ENCODE results near the gene RALGPS1.

Gene RALGPS1

DNA sequence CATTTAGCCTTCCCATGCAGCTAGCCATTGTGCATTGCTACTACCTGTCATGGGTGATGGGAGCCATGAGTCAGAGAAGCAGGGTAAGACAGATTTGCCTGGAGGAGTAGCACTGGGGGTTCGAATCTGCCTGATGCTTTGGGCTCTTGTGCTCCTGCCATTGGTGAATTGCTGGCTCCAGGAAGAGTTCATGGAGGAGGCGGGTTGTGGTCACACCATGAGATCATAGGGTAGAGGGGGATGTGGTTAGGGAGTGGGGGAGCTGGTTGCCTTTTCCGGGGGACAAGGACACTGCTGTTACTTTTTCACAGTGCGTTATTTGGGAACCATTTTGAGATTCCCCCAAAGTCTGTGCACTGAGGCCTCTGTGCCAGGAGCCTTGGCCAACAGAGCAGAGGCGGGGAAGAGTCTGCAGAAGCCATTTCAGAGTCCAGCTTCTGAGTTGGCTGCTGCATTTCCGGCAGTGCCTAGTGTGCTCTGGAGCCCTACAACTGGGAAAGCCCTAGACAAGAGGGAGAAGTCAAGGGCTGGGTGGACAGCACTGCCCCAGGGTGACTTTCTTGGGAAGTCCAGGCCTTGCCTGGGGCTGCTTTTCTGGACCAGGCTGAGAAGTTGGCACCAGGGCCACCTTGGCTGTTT, 201.6 kb downstream of the RALGPS1 start:
- H3K27me3 ChIP-seq (replicated peaks; ENCODE audit: insufficient read depth, low read length): no peaks in the 10 kb centered on the region
- no peaks in the 10 kb centered on the region for H3K36me3 ChIP-seq (replicated peaks; ENCODE audit: insufficient read depth, low read length)
- no peak overlapping the region for H3K4me3 ChIP-seq (ENCODE audit: low read length)
- H3K9me3 ChIP-seq (replicated peaks; ENCODE audit: insufficient read depth, low read length): no peaks in the 10 kb centered on the region
- no peaks in the 10 kb centered on the region for H3K9me2 ChIP-seq (replicated peaks; ENCODE audit: insufficient read depth, low read length)
- H3K9ac ChIP-seq (ENCODE audit: low read length): no peak overlapping the region
- TF ChIP-seq EZH2phosphoT487 (IDR thresholded peaks at IDR 0.05; ENCODE audit: low read length) (no peak), EZH2 (optimal IDR thresholded peaks at IDR 0.05; ENCODE audit: low read depth, low read length) (no peak)
- TF ChIP-seq, protein P1, sequence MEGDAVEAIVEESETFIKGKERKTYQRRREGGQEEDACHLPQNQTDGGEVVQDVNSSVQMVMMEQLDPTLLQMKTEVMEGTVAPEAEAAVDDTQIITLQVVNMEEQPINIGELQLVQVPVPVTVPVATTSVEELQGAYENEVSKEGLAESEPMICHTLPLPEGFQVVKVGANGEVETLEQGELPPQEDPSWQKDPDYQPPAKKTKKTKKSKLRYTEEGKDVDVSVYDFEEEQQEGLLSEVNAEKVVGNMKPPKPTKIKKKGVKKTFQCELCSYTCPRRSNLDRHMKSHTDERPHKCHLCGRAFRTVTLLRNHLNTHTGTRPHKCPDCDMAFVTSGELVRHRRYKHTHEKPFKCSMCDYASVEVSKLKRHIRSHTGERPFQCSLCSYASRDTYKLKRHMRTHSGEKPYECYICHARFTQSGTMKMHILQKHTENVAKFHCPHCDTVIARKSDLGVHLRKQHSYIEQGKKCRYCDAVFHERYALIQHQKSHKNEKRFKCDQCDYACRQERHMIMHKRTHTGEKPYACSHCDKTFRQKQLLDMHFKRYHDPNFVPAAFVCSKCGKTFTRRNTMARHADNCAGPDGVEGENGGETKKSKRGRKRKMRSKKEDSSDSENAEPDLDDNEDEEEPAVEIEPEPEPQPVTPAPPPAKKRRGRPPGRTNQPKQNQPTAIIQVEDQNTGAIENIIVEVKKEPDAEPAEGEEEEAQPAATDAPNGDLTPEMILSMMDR (IDR thresholded peaks at IDR 0.05; ENCODE audit: low read length): no peak
- peak overlapping the region; percentile 28; the same call in 1 of the 2 replicates for H3K4me2 ChIP-seq (ENCODE audit: low read depth, low read length)
- peaks cover 31% of the 10 kb centered on the region for H3K4me1 ChIP-seq (ENCODE audit: low read length)
- 0 out of 2 replicates have a peak, but pooled peaks cover 4% of the 10 kb centered on the region for H3K79me2 ChIP-seq (ENCODE audit: low read length)
- no peak overlapping the region for H3K27ac ChIP-seq (ENCODE audit: low read length)
- no peaks in the 10 kb centered on the region for H4K20me1 ChIP-seq (ENCODE audit: insufficient read depth, low read length)
- no peak overlapping the region for H2AFZ ChIP-seq (ENCODE audit: low read length)
- no peak for DNase-seq
- H3F3A ChIP-seq (ENCODE audit: insufficient read depth, low read length): peaks cover 8% of the 10 kb centered on the region; the same call in 1 of the 2 replicates

- H3K36me3 ChIP-seq (replicated peaks; ENCODE audit: insufficient read depth, low read length): no peaks in the 10 kb centered on the region
- TF ChIP-seq EZH2phosphoT487 (IDR thresholded peaks at IDR 0.05; ENCODE audit: low read length) (no peak), EZH2 (optimal IDR thresholded peaks at IDR 0.05; ENCODE audit: low read depth, low read length) (no peak)
- TF ChIP-seq, protein P1 (IDR thresholded peaks at IDR 0.05; ENCODE audit: low read length): no peak
- no peak overlapping the region for H3K4me2 ChIP-seq (ENCODE audit: low read depth, low read length)
- H3K4me3 ChIP-seq (ENCODE audit: low read length): no peak overlapping the region
- H3K9me2 ChIP-seq (replicated peaks; ENCODE audit: insufficient read depth, low read length): no peaks in the 10 kb centered on the region
- peaks cover 31% of the 10 kb centered on the region for H3K4me1 ChIP-seq (ENCODE audit: low read length)
- H4K20me1 ChIP-seq (ENCODE audit: insufficient read depth, low read length): no peaks in the 10 kb centered on the region
- H3K27ac ChIP-seq (ENCODE audit: low read length): no peak overlapping the region
- peaks cover 8% of the 10 kb centered on the region; the same call in 1 of the 2 replicates for H3F3A ChIP-seq (ENCODE audit: insufficient read depth, low read length)
- H3K9me3 ChIP-seq (replicated peaks; ENCODE audit: insufficient read depth, low read length): no peaks in the 10 kb centered on the region
- H3K9ac ChIP-seq (ENCODE audit: low read length): no peak overlapping the region
- 0 out of 2 replicates have a peak, but pooled peaks cover 4% of the 10 kb centered on the region for H3K79me2 ChIP-seq (ENCODE audit: low read length)
- H2AFZ ChIP-seq (ENCODE audit: low read length): no peak overlapping the region
- no peak for DNase-seq
- H3K27me3 ChIP-seq (replicated peaks; ENCODE audit: insufficient read depth, low read length): no peaks in the 10 kb centered on the region
Measured at GRCh38 chr9:127116957-127117356, 202.4 kb downstream of the RALGPS1 start.

DNA sequence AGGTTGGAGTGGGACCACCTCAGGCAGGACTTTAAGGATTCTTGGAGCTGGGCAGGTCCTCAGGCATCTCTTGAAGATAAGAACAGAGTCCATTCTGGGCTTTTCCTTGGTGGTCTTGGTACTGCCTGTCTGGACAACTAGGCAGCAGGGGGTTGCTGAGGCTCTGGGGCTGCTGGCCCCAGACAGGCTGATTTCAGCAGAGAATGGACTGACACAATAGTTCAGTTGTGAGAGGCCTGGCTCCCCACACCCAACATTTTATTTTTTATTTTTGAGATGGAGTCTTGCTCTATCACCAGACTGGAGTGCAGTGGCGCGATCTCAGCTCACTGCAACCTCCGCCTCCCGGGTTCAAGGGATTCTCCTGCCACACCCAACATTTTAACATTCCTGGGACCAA, 203.2 kb downstream of the RALGPS1 start:
- Histone ChIP-seq H3K4me3 (ENCODE audit: low read length) (no peak overlapping the region), H3K9me2 (replicated peaks; ENCODE audit: insufficient read depth, low read length) (no peaks in the 10 kb centered on the region), H4K20me1 (ENCODE audit: insufficient read depth, low read length) (no peaks in the 10 kb centered on the region), H3K9ac (ENCODE audit: low read length) (no peak overlapping the region), H3K27ac (ENCODE audit: low read length) (no peak overlapping the region), H3K4me1 (ENCODE audit: low read length) (peaks cover 31% of the 10 kb centered on the region), H3K9me3 (replicated peaks; ENCODE audit: insufficient read depth, low read length) (no peaks in the 10 kb centered on the region), H2AFZ (ENCODE audit: low read length) (no peak overlapping the region), H3K36me3 (replicated peaks; ENCODE audit: insufficient read depth, low read length) (no peaks in the 10 kb centered on the region), H3F3A (ENCODE audit: insufficient read depth, low read length) (peaks cover 8% of the 10 kb centered on the region; the same call in 1 of the 2 replicates), H3K27me3 (replicated peaks; ENCODE audit: insufficient read depth, low read length) (no peaks in the 10 kb centered on the region), H3K4me2 (ENCODE audit: low read depth, low read length) (no peak overlapping the region), H3K79me2 (ENCODE audit: low read length) (0 out of 2 replicates have a peak, but pooled peaks cover 4% of the 10 kb centered on the region)
- TF ChIP-seq EZH2 (optimal IDR thresholded peaks at IDR 0.05; ENCODE audit: low read depth, low read length) (no peak), EZH2phosphoT487 (IDR thresholded peaks at IDR 0.05; ENCODE audit: low read length) (no peak)
- TF ChIP-seq, protein P1 (IDR thresholded peaks at IDR 0.05; ENCODE audit: low read length): no peak
- no peak for DNase-seq
